ENCODE measurements around the gene CMTM3.
A peak's percentile ranks its signal among the peaks of the same experiment; 100 is the strongest.
"Not testable (repeated sequence)": the region's sequence is repeated elsewhere in the genome, so short reads cannot be mapped to it uniquely, and the experiment has no call there.

Gene CMTM3

GRCh38 chr16:66637806-66638205, 33.3 kb downstream of the CMTM3 start:
- no peak for DNase-seq

- DNase-seq, result peak; percentile 32
Measured at GRCh38 chr16:66639091-66639885, 34.8 kb downstream of the CMTM3 start.

GRCh38 chr16:66640724-66641314, 36.3 kb downstream of the CMTM3 start:
- no peak for DNase-seq

GRCh38 chr16:66641387-66641786, 36.9 kb downstream of the CMTM3 start:
- no peak for DNase-seq

- DNase-seq, result no peak
Measured at GRCh38 chr16:66647866-66648265, 43.4 kb downstream of the CMTM3 start.

- no peak for DNase-seq
Measured at GRCh38 chr16:66649167-66649566, 44.7 kb downstream of the CMTM3 start.

- no peak for DNase-seq
Measured at GRCh38 chr16:66649636-66650205, 45.2 kb downstream of the CMTM3 start.

- DNase-seq, result peak; percentile 81
Measured at GRCh38 chr16:66650707-66651473, 46.4 kb downstream of the CMTM3 start.

- DNase-seq, result peak; percentile 17
Measured at GRCh38 chr16:66651474-66651765, 46.9 kb downstream of the CMTM3 start.

- DNase-seq, result no peak
Measured at GRCh38 chr16:66651965-66652364, 47.5 kb downstream of the CMTM3 start.

GRCh38 chr16:66652661-66653360, 48.3 kb downstream of the CMTM3 start:
- DNase-seq, result no peak

- DNase-seq, result no peak
Measured at GRCh38 chr16:66653581-66654350, 49.3 kb downstream of the CMTM3 start.

GRCh38 chr16:66656547-66656946, 52.0 kb downstream of the CMTM3 start:
- peak; percentile 25 for DNase-seq

- DNase-seq, result no peak
Measured at GRCh38 chr16:66658143-66658859, 53.8 kb downstream of the CMTM3 start.

- no peak for DNase-seq
Measured at GRCh38 chr16:66658860-66659190, 54.3 kb downstream of the CMTM3 start.

- DNase-seq, result peak; percentile 85
Measured at GRCh38 chr16:66660422-66661209, 56.1 kb downstream of the CMTM3 start.

- DNase-seq, result no peak
Measured at GRCh38 chr16:66661210-66661560, 56.7 kb downstream of the CMTM3 start.

- not testable (repeated sequence) for DNase-seq
Measured at GRCh38 chr16:66661671-66662346, 57.3 kb downstream of the CMTM3 start.

- DNase-seq, result peak; percentile 36
Measured at GRCh38 chr16:66662445-66663194, 58.1 kb downstream of the CMTM3 start.
